GM21515 (cell line): ENCODE measurements around the gene KRTAP10-11.
"Not testable (repeated sequence)": the region's sequence is repeated elsewhere in the genome, so short reads cannot be mapped to it uniquely, and the experiment has no call there.

Source experiments
- ATAC-seq: cut with Tn5 transposase; IDR thresholded peaks from one replicate; pipeline ENCODE4 v1.9.1; 2021; ENCODE audit not compliant: unreplicated experiment

Gene KRTAP10-11

DNA sequence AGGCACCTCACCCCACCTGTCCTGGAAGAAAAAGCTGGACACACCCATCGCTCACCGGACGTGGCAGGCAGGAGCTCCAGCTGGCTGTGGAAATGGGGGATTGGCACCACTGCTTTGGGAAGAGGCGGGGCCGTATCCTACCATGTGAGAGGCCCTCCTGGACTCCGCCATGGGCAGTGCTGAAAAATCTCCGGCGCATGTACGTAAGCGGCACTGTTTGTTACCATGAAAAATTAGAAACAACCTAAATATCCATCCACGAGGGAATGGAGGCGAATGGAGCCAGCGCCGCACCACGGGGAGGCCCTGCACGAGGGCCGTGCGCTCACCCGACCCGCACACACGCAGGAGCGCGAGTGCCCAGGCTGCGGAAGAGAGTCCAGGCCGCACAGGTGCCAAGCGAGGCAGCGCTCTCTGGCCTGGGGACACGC is 31.2 kb upstream of the KRTAP10-11 start:
- no peak for ATAC-seq

DNA sequence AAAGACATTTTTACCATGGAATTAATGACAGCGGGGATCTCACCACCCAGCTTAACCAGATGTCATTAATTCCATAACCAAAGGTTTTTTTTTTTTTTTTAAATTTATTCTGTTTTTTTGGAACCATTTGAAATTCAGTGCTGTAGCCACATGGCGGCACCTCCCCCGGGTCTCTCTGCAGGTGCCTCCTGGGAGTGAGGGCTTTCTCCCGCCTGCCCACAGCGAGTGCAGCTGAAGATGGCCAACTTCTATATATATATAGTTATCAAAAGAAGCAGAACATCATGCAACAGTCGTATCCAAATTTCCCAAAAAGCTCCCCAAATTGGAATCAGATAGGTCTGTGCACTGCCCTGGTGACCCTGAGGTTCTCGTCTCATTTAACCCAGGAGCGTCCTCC is 30.7 kb upstream of the KRTAP10-11 start:
- ATAC-seq: no peak

- no peak for ATAC-seq
These were observed 30.2 kb upstream of the KRTAP10-11 start for GRCh38 chr21:44615911-44616590.

GRCh38 chr21:44616591-44616926 is 29.7 kb upstream of the KRTAP10-11 start:
- ATAC-seq: no peak

DNA sequence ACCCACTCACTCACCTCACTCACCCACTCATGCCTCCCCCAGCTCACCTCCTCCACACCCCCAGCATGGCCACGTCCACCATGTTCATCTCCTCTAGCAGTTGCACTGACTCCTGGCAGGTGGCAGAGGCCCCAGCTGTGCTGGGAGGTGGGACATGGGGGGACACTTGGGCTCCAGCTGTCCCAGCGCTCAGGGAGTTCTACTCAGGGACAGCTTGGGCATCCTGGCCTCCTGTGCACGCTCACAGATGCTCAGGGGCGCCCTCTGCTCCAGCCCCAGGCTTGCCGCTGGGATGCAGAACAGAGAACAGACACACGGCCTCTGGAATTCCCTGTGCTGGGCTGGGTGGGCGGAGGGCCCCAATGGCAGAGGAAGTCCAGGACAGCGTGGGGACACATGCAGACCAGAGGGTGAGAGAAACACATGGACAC is 29.1 kb upstream of the KRTAP10-11 start:
- no peak for ATAC-seq

DNA sequence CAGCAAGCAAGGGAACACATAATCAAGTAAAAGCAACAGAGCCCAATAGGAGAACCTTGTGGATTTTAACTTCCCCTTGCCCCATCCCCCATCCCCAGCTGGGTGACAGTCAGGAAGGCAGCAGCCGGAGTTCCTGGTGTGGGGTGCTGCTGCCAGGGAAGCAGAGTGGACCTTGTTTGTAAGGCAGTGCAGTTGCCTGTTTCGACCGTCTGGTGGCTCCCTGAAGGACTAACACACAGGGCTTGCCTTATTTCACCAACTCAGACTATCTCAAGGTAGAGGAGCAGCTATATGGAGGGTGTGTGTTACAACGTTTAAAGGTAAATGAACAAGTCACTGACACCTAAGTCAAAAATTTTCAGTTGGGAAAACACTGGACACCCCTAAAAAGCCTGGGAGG is 27.7 kb upstream of the KRTAP10-11 start:
- ATAC-seq: no peak

DNA sequence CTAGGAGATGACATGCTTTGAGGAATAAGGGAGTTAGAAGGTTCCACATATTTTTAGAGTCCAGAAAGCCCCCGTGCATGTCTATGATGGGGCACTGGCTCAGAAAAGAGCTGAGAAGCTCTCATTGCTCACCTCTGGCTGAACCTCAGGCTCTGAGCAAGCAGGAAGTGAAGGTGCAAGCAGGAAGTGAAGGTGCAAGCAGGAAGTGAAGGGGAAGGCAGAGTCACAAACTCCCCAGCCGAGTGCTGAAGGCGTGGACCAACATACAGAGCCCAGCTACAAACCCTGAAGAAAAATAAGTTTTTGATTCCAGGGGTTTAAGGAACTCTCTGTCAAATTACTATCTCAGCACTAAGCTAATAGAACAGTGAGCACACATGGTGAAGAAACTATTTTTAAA is 27.3 kb upstream of the KRTAP10-11 start:
- ATAC-seq: no peak

DNA sequence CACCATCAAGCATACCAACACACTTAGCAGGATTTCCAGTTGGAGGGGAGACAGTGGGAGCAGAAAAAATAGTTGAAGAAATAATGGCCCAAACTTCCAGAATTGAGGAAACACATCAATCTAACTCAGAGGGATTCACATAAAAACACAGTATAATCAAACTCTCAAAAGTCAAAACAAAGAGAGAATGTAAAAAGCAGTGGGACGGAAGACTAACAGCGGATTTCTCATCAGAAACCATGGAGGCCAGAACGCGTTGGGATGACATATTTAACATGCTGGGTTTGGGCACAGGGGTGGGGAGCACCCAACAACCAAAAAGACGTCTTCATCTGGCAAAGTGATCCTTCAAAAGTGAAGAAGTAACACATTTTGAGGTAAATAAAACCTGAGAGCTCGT is 26.3 kb upstream of the KRTAP10-11 start:
- no peak for ATAC-seq

GRCh38 chr21:44623575-44623974 is 22.6 kb upstream of the KRTAP10-11 start:
- ATAC-seq: no peak

DNA sequence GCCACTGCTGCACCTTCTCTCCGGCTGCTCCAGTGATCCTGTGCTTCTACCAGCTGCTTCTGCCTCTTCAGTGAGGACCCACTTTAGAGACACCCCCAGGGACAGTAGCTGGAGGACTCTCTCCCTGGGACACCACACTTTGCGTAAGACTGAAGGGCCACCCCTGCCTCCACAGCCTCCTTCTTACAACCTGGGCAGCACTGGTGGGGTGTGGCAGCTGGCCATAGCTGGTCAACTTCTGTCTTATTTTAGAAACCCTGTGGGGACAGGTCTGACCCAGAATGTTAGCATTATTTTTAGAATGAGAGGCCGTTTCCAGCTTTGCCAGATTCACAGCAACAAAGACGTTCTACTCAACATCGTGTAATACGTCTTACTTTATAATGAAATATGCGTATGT is 20.5 kb upstream of the KRTAP10-11 start:
- no peak for ATAC-seq

GRCh38 chr21:44626262-44626661 is 20.0 kb upstream of the KRTAP10-11 start:
- no peak for ATAC-seq

GRCh38 chr21:44626673-44627143 is 19.5 kb upstream of the KRTAP10-11 start, which contains the start of gene KRTAP10-9:
Gene KRTAP10-9 (plus strand): TSS chr21:44627093. CDS start chr21:44627172, 79 bp downstream.
- ATAC-seq: no peak

GRCh38 chr21:44627181-44627822 is 18.9 kb upstream of the KRTAP10-11 start:
- ATAC-seq: not testable (repeated sequence)

DNA sequence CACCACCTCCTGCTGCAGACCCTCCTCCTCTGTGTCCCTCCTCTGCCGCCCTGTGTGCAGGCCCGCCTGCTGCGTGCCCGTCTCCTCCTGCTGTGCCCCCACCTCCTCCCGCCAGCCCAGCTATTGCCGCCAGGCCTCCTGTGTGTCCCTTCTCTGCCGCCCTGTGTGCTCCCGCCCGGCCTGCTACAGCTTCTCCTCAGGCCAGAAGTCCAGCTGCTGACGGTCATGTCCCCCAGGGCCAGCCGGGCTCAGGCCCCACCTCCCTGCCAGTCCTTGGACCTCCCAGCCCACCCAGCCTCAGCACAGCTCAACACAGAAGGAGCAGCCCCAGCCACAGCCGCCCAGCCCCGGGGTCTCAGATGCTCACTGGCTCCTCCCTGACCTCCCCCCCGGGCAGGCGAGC is 18.4 kb upstream of the KRTAP10-11 start:
- ATAC-seq: not testable (repeated sequence)

DNA sequence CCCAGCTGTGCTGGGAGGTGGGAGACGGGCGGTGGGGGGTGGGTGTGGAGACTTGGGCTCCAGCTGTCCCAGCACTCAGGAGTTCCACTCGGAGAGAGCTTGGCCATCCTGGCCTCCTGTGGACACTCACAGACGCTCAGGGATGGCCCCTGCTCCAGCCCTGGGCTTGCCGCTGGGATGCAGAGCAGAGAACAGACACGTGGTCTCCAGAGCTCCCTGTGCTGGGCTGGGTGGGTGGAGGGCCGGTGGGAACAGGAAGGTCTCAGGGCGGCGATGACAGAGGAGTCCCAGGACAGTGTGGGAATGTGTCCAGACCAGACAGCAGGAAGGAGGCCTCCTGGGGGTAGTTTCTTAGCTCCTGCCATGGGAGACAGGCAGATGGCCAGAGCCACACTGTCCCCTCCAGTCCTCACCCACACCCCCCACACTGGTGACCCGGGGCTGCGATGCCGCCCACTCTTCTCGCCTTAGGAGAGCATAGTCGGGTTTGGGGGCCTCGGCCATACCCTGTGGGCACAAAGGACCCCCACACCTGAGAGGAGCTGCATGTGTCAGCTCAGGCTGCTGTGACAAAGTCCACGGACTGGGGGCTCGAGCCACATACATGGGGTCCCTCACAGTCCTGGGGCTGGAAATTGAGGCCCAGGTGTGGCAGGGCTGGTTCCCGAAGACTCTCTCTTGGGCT is 17.4 kb upstream of the KRTAP10-11 start:
- no peak for ATAC-seq

GRCh38 chr21:44630440-44630839 is 15.8 kb upstream of the KRTAP10-11 start:
- no peak for ATAC-seq

- ATAC-seq: no peak
These were observed 14.1 kb upstream of the KRTAP10-11 start for GRCh38 chr21:44632067-44632466.

GRCh38 chr21:44636209-44637017 is 9.8 kb upstream of the KRTAP10-11 start:
- ATAC-seq: no peak

GRCh38 chr21:44637018-44637850 is 9.0 kb upstream of the KRTAP10-11 start, which contains the start of gene KRTAP10-10:
Gene KRTAP10-10 (plus strand): TSS chr21:44637356. CDS start chr21:44637418, 62 bp downstream.
- ATAC-seq: no peak

DNA sequence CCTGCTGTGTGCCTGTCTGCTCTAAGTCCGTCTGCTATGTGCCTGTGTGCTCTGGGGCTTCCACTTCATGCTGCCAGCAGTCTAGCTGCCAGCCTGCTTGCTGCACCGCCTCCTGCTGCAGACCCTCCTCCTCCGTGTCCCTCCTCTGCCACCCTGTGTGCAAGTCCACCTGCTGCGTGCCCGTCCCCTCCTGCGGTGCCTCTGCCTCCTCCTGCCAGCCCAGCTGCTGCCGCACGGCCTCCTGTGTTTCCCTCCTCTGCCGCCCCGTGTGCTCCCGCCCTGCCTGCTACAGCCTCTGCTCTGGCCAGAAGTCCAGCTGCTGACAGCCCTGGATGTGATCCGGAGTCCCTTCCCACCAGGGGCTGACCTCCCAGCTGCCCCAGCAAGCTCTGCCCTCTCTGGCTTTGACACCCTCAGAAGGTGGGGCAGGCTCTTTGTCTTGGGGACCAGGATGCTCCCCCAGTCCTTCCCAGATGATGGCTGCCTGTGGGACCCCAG is 8.3 kb upstream of the KRTAP10-11 start:
- not testable (repeated sequence) for ATAC-seq
